Transverse colon (tissue), 4 donors: ENCODE data around the gene CXCR2. TPM values are rescaled to one million over a fixed set of nuclear protein-coding genes. Genes with fewer than 3 reads are reported as not detected.

Experiments used
- DNase-seq: peaks from one replicate; pipeline ENCODE4 v3.0.0-alpha.2; 2019
- H3K27ac ChIP-seq, 4 donors: fragments of 200-600 bp; sonication (generic); 2 replicates each; pipeline ENCODE4 v1.5.1; 2016 to 2018; ENCODE audit warnings: inconsistent platforms in 4 of 4
- H3K27me3 ChIP-seq: fragments of 200-600 bp; sonication (generic); 2 replicates; pipeline ENCODE4 v1.5.1; 2017; ENCODE audit warnings: inconsistent platforms
- H3K36me3 ChIP-seq, 4 donors: fragments of 200-600 bp; sonication (generic); 2 replicates each; pipeline ENCODE4 v1.5.1; 2017 to 2019; ENCODE audit warnings: inconsistent platforms in 4 of 4
- H3K4me1 ChIP-seq, 4 donors: fragments of 200-600 bp; sonication (generic); 2 replicates each; pipeline ENCODE4 v1.5.1; 2017 to 2020; ENCODE audit warnings: inconsistent platforms in 4 of 4
- H3K4me3 ChIP-seq, 4 donors: fragments of 200-600 bp; sonication (generic); 1 replicate in 1 of 4; 2 replicates in 3 of 4; pipeline versions ENCODE4 v1.5.1 to v1.6.1; 2017 to 2019; ENCODE audit warnings: inconsistent platforms in 4 of 4
- H3K9me3 ChIP-seq, 2 donors: fragments of 200-600 bp; sonication (generic); 2 replicates each; pipeline ENCODE4 v1.5.1; 2017 to 2019; ENCODE audit warnings: inconsistent platforms in 2 of 2
- EP300 ChIP-seq: sonication (generic); formaldehyde crosslinking; IDR thresholded peaks from one replicate; pipeline ENCODE4 v1.6.1; 2017; ENCODE audit warnings: antibody characterized with exemption, low read depth
- POLR2A ChIP-seq: fragments of 450-650 bp; IDR thresholded peaks from one replicate; pipeline ENCODE4 v1.6.1; 2016; ENCODE audit warnings: antibody characterized with exemption, mild to moderate bottlenecking, moderate library complexity
- POLR2AphosphoS5 ChIP-seq, 3 donors: sonication (generic); formaldehyde crosslinking; IDR thresholded peaks; one replicate each; pipeline ENCODE4 v1.6.1; 2016; ENCODE audit warnings: antibody characterized with exemption in 3 of 3
- WGBS, 2 donors: methylation state at CpG; one replicate each; pipeline ENCODE4 v1.1.5; 2018; ENCODE audit warnings: low coverage in 1 of 2; 5-methylcytosine and 5-hydroxymethylcytosine counted together
- in situ Hi-C, 4 donors: fragments of 200-750 bp; cut with MboI; loops; one replicate each; pipeline versions ENCODE4 v1.15.0 to v1.15.1; 2017; ENCODE audit warnings: low sequenced_read_pairs in 3 of 4, low pct_ligation_motif_present in 1 of 4, low pct_unique_long_range_greater_than_20kb in 1 of 4
- intact Hi-C: fragments of 100-400 bp; cut with DNase I; formaldehyde crosslinking; loops from one replicate; pipeline ENCODE4 v1.15.1; 2023; ENCODE audit warnings: low total_unique reads
- total RNA-seq, 4 donors: library from RNA; depleted of rRNA; stranded (reverse); fragments of >200 nt; gene quantifications; one replicate each; pipeline ENCODE4 v1.1.0, GENCODE V29; 2016
- TF ChIP-seq, protein P1 (sequence below), 5 experiments: fragments of 200-600 bp in 3 of 5; fragments of 450-650 bp in 2 of 5; sonication (generic) in 3 of 5; IDR thresholded peaks; 1 replicate in 2 of 5; 2 replicates in 3 of 5; pipeline ENCODE4 v1.5.1; 2016 to 2017; ENCODE audit warnings: antibody characterized with exemption in 5 of 5, inconsistent platforms in 3 of 5, mild to moderate bottlenecking in 2 of 5, moderate library complexity in 1 of 5

CXCR2 gene
- total RNA-seq, 4 donors from 2014 or later = not detected

DNA sequence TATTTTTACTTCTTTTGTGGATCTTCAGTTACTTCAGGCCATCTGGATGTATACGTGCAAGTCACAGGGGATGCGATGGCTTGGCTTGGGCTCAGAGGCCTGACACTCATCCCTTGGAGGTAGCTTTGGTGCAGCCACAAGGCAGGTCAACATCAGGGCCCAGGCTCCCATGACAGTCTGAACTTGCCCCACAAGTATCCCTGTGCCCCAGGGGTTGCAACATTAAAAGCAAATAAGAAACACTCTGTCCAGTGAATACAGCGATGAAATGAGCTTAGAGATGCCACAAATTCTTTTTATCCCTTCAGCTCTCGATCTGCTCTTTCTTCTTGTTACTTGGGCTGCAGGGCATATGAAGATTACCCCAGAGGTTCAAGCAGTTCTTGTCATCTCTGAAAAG is 54.0 kb downstream of the CXCR2 start:
- 95 to 96% methylated on average over 4 of the region's 4 CpGs for WGBS, 2 donors
- intact Hi-C loops = loop anchor here (10.0 kb wide), 1 partner anchor 195 kb away; no protein-coding TSS in a partner anchor
- in situ Hi-C loops = loop anchor here in 2 of 4 donors (25.0 kb wide), 1 partner anchor 208 kb away; the partner anchor contains the start of genes CTDSP1 (in 2 of the 2) and SLC11A1 (in 2 of the 2)
- Histone ChIP-seq H3K4me1 (peaks cover 0 to 5% (median 1%) of the 10 kb centered on the region in 4 donors), H3K27me3 (no peaks in the 10 kb centered on the region), H3K27ac (no peak overlapping the region), H3K36me3 (no peaks in the 10 kb centered on the region), H3K4me3 (no peak overlapping the region), H3K9me3 (no peaks in the 10 kb centered on the region)
- DNase-seq = no peak
- TF ChIP-seq POLR2A (no peak), EP300 (no peak), POLR2AphosphoS5 (IDR thresholded peaks at IDR 0.05) (no peak)
- TF ChIP-seq, protein P1, sequence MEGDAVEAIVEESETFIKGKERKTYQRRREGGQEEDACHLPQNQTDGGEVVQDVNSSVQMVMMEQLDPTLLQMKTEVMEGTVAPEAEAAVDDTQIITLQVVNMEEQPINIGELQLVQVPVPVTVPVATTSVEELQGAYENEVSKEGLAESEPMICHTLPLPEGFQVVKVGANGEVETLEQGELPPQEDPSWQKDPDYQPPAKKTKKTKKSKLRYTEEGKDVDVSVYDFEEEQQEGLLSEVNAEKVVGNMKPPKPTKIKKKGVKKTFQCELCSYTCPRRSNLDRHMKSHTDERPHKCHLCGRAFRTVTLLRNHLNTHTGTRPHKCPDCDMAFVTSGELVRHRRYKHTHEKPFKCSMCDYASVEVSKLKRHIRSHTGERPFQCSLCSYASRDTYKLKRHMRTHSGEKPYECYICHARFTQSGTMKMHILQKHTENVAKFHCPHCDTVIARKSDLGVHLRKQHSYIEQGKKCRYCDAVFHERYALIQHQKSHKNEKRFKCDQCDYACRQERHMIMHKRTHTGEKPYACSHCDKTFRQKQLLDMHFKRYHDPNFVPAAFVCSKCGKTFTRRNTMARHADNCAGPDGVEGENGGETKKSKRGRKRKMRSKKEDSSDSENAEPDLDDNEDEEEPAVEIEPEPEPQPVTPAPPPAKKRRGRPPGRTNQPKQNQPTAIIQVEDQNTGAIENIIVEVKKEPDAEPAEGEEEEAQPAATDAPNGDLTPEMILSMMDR (IDR thresholded peaks at IDR 0.05) = no peak

DNA sequence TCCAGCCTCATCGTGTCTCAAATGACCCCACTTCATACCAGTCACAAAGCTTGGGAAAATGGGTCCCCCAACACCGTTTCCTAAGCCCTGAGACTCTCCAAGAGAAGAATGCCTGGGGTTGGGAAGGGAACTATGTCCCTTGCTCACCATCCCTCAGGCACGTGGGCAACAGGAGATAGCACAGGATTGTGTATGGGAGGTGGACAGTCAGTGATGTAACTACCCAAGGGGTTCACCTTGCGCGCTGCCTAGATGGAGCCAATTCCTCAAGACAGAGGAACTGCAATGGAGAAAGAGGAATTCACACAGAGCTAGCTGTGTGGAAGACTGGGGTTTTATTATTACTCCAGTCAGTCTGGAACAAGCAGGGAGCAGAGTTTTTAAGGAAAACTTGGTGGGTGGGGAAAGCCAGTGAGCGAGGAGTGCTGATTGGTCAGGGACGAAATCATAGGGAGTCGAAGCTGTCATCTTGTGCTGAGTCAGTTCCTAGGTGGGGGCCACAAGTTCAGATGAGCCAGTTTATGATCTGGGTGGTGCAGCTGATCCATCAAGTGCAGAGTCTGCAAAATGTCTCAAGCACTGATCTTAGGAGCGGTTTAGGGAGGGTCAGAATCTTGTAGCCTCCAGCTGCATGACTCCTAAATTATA is 54.8 kb downstream of the CXCR2 start:
- in situ Hi-C loops (loop anchor here in 2 of 4 donors (25.0 kb wide), 1 partner anchor 207 kb away; the partner anchor contains the start of genes CTDSP1 (in 2 of the 2) and SLC11A1 (in 2 of the 2)), intact Hi-C loops (loop anchor here (10.0 kb wide), 1 partner anchor 194 kb away; no protein-coding TSS in a partner anchor)
- H3K36me3 ChIP-seq = no peaks in the 10 kb centered on the region
- DNase-seq = peak; percentile 41
- H3K4me3 ChIP-seq = no peak overlapping the region
- H3K27ac ChIP-seq = no peak overlapping the region
- WGBS, 2 donors = 20 to 52% methylated on average over 3 to 9 of the region's 9 CpGs
- H3K4me1 ChIP-seq = peaks cover 0 to 5% (median 1%) of the 10 kb centered on the region in 4 donors
- TF ChIP-seq POLR2A = no peak
- H3K9me3 ChIP-seq = no peaks in the 10 kb centered on the region
- H3K27me3 ChIP-seq = no peaks in the 10 kb centered on the region

DNA sequence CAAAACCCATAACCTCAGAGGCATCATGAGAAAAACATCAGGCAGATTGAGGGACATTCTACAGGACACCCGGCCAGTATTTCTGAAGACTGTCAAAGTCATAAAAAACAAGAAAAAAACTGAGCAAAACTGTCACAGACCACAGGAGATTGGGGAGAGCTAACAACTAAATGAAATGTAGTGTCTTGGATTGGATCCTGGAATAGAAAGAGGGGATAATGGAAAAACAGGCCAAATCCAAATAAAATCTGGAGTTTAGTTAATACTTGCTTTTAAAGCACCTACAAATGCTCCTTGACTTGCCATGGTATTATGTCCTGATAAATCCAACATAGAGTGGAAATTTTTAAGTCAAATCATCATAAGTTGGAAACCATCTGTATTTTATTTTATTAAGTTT is 58.5 kb downstream of the CXCR2 start:
- no peak for TF ChIP-seq POLR2A
- TF ChIP-seq EP300 = no peak
- TF ChIP-seq, protein P1 (IDR thresholded peaks at IDR 0.05) = no peak
- TF ChIP-seq POLR2AphosphoS5 (IDR thresholded peaks at IDR 0.05) = no peak
- no peak for DNase-seq
- no peak overlapping the region for H3K27ac ChIP-seq
- H3K9me3 ChIP-seq = no peaks in the 10 kb centered on the region
- H3K27me3 ChIP-seq = no peaks in the 10 kb centered on the region
- H3K4me3 ChIP-seq = no peak overlapping the region
- in situ Hi-C loops = loop anchor here in 2 of 4 donors (25.0 kb wide), 1 partner anchor 203 kb away; the partner anchor contains the start of genes CTDSP1 (in 2 of the 2) and SLC11A1 (in 2 of the 2)
- H3K36me3 ChIP-seq = no peaks in the 10 kb centered on the region
- intact Hi-C loops = loop anchor here (10.0 kb wide), 1 partner anchor 190 kb away; no protein-coding TSS in a partner anchor
- WGBS, 2 donors = 75 to 100% methylated on average over 1 of the region's 1 CpG
- peaks cover 6 to 20% (median 13%) of the 10 kb centered on the region in 4 donors for H3K4me1 ChIP-seq

DNA sequence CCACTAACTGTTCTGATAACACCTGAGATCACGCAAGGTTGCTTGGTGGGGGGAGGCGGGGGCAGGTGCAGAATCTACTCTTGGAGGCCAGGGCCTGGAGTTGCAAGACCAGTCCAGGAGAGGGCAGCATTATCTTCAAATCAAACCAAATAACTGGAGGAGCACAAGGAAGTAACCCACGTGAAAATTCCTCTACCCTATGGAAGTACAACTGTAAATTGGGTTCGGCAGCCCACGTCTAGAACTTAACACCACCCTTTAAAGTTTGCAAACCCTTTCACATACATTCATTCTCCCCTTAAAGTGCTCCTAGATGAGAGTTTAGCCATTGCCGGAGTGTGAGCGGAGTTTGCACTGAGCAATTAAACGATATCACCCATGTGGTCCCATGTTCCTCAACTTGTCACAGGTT is 60.5 kb downstream of the CXCR2 start:
- no peaks in the 10 kb centered on the region for H3K27me3 ChIP-seq
- H3K27ac ChIP-seq = peak overlapping the region; percentile 34 to 79 (median 62)
- TF ChIP-seq, protein P1 (IDR thresholded peaks at IDR 0.05) = peak; percentile 85 to 91 (median 86)
- TF ChIP-seq EP300 = no peak
- peak in 1 of 3 donors; percentile 24 for TF ChIP-seq POLR2AphosphoS5 (IDR thresholded peaks at IDR 0.05)
- no peaks in the 10 kb centered on the region for H3K36me3 ChIP-seq
- DNase-seq = peak; percentile 83
- no peaks in the 10 kb centered on the region for H3K9me3 ChIP-seq
- intact Hi-C loops = loop anchor here (5.0 to 10.0 kb wide), 2 partner anchors 71 to 188 kb away; no protein-coding TSS in a partner anchor
- in situ Hi-C loops = loop anchor here in 2 of 4 donors (25.0 kb wide), 1 partner anchor 201 kb away; the partner anchor contains the start of genes CTDSP1 (in 2 of the 2) and SLC11A1 (in 2 of the 2)
- H3K4me1 ChIP-seq = peaks cover 6 to 17% (median 11%) of the 10 kb centered on the region in 4 donors
- WGBS, 2 donors = 36 to 66% methylated on average over 4 to 8 of the region's 8 CpGs
- no peak overlapping the region for H3K4me3 ChIP-seq

Other genes starting within 250 kb of the CXCR2 start
- 100 to 1,000 TPM; 101 to 487 (median 231) TPM for gene TNS1, start 123.0 kb upstream of the CXCR2 start, total RNA-seq
- gene RUFY4, start 56.8 kb upstream of the CXCR2 start, total RNA-seq = 1 to 10 TPM in 1 of 4 donors, not detected in 3; 1.9 TPM
- gene CXCR1, start 40.9 kb downstream of the CXCR2 start, total RNA-seq = under 1 TPM in 1 of 4 donors, not detected in 3; 0.14 TPM
- 100 to 1,000 TPM in 3 of 4 donors, 10 to 100 TPM in 1; 65.5 to 343 (median 275) TPM for gene ARPC2, start 91.2 kb downstream of the CXCR2 start, total RNA-seq
- gene GPBAR1, start 135.0 kb downstream of the CXCR2 start, total RNA-seq = 1 to 10 TPM in 2 of 4 donors, not detected in 2; 2.5 to 3.0 TPM
- gene AAMP, start 144.1 kb downstream of the CXCR2 start, total RNA-seq = 100 to 1,000 TPM in 3 of 4 donors, 10 to 100 TPM in 1; 96.9 to 466 (median 174) TPM
- gene PNKD, start 144.5 kb downstream of the CXCR2 start, total RNA-seq = 100 to 1,000 TPM in 2 of 4 donors, 10 to 100 TPM in 2; 14.3 to 111 (median 100) TPM
- 100 to 1,000 TPM in 3 of 4 donors, 10 to 100 TPM in 1; 80.0 to 356 (median 200) TPM for gene TMBIM1, start 166.5 kb downstream of the CXCR2 start, total RNA-seq
- gene CATIP, start 230.8 kb downstream of the CXCR2 start, total RNA-seq = not detected